ENCODE results near the gene HIRA. TPM values are rescaled to one million over a fixed set of nuclear protein-coding genes. Genes with fewer than 3 reads are reported as not detected.
"Not testable (repeated sequence)": the region's sequence is repeated elsewhere in the genome, so short reads cannot be mapped to it uniquely, and the experiment has no call there.

HIRA gene
- total and polyA plus RNA-seq, 2 of the 8 experiments (the other 6 are each of a cell fraction or from before 2014, with no cell fraction given), result 34.9 to 67.2 TPM

DNA sequence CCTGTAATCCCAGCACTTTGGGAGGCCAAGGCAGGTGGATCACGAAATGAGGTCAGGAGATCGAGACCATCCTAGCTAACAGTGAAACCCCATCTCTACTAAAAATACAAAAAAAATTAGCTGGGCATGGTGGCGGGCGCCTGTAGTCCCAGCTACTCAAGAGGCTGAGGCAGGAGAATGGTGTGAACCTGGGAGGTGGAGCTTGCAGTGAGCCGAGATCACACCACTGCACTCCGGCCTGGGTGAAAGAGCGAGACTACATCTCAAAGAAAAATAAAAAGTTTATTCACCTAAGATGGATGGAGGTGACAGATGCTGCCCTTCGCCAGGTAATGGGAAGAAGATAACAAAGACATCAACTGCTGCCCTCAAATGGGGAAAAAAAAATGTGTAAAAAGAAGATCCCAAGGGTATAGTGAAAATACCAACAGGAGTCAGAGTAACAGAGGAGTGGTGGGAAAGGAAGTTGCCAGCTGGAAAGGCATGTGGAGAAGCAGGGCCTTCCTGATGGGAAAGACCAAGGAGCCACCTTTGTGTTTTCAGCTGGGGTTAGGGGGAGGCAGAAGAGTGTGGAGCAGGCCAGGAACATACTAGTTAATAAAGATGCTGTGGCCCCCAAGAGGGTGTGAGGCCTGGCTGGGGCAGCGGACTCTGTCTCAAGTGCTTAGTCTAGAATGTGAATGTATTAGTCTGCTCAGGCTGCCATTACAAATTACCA is 5.1 kb upstream of the HIRA start:
- CTCF ChIA-PET (ENCODE audit: partially characterized antibody); H4K8ac ChIP-seq (ENCODE audit: extremely low read depth, insufficient read depth, low read length): not testable (repeated sequence)

More for the DNA sequence above, 5.1 kb upstream of the HIRA start:
- H2AFZ ChIP-seq (ENCODE audit: low read length); H3K23ac ChIP-seq (ENCODE audit: insufficient read length); H3K14ac ChIP-seq (ENCODE audit: insufficient read length); H3K18ac ChIP-seq (ENCODE audit: extremely low read depth, low read length); H4K5ac ChIP-seq (ENCODE audit: insufficient read length, low read depth, low read length); H4K20me1 ChIP-seq (replicated peaks in 1 of 2; ENCODE audit: control insufficient read depth in 1 of 2, insufficient read depth in 2 of 2, low read length in 2 of 2); H3K23me2 ChIP-seq (ENCODE audit: low read depth, low read length); H3K79me1 ChIP-seq (ENCODE audit: low read depth, low read length); H3K4ac ChIP-seq (replicated peaks; ENCODE audit: insufficient read length, low read depth, low read length); H3K4me3 ChIP-seq (ENCODE audit: extremely low read depth in 1 of 4, insufficient read depth in 2 of 4, low read depth in 3 of 4, low read length in 4 of 4); H4K91ac ChIP-seq (replicated peaks; ENCODE audit: insufficient read length, low read length); H3K4me2 ChIP-seq (ENCODE audit: insufficient read depth in 1 of 2, low read depth in 2 of 2, low read length in 2 of 2); H2BK120ac ChIP-seq (replicated peaks; ENCODE audit: low read depth, low read length); FAIRE-seq; H3K9ac ChIP-seq (replicated peaks in 1 of 4; ENCODE audit: extremely low read depth in 1 of 4, low read depth in 3 of 4, low read length in 3 of 4); H3K27ac ChIP-seq (ENCODE audit: low read depth, low read length); DNase-seq (ENCODE audit: low read depth in 1 of 2, low spot score in 2 of 2); H2BK20ac ChIP-seq (ENCODE audit: low read length); H3K56ac ChIP-seq (replicated peaks; ENCODE audit: insufficient read length, low read depth, low read length); H3K4me1 ChIP-seq (replicated peaks in 1 of 4; ENCODE audit: control insufficient read depth in 3 of 4, insufficient read depth in 4 of 4, low read length in 3 of 4); H2AK5ac ChIP-seq (ENCODE audit: low read depth, low read length); H2BK5ac ChIP-seq (ENCODE audit: low read depth, low read length); H2BK15ac ChIP-seq (ENCODE audit: low read length); H3K27me3 ChIP-seq (replicated peaks in 1 of 4; ENCODE audit: control insufficient read depth in 3 of 4, extremely low read depth in 1 of 4, insufficient read depth in 3 of 4, low read length in 3 of 4); H3K79me2 ChIP-seq (ENCODE audit: control insufficient read depth in 1 of 2, insufficient read depth in 2 of 2, low read length in 2 of 2); H3K9me3 ChIP-seq (ENCODE audit: insufficient read depth in 2 of 2, low read depth in 1 of 2, low read length in 1 of 2); H2BK12ac ChIP-seq (ENCODE audit: low read depth, low read length): not testable (repeated sequence)
- 93% methylated on average over 9 of the region's 9 CpGs; no CpG with 5 or more reads in 1 of the 2 experiments for WGBS, 2 experiments (ENCODE audit: extremely low coverage in 1 of 2, insufficient coverage in 1 of 2, insufficient read length in 1 of 2, insufficient replicate concordance in 2 of 2, low coverage in 1 of 2, low lambda C conversion rate in 2 of 2, missing lambda C conversion rate in 1 of 2)
- peaks cover 3 to 11% (median 9%) of the 10 kb centered on the region in 4 experiments; a peak in 5 of 8 replicates for H3K36me3 ChIP-seq (ENCODE audit: control insufficient read depth in 2 of 4, insufficient read depth in 4 of 4, low read length in 3 of 4)
- POLR2A ChIA-PET (ENCODE audit: partially characterized antibody), result interaction anchor here (7.9 kb wide), 1 partner anchor 10 kb away, joined by 127 read pairs; the partner anchor contains the start of gene C22orf39
